Adrenal gland (tissue), 12 donors: ENCODE results near the gene GBF1. TPM values are rescaled to one million over a fixed set of nuclear protein-coding genes. Genes with fewer than 3 reads are reported as not detected.

Experiments used
- DNase-seq, 7 donors: peaks; one replicate each; pipeline ENCODE4 v3.0.0-alpha.2; 2019 to 2020
- H3K27ac ChIP-seq, 5 donors: fragments of 200-600 bp; sonication (generic) in 4 of 5; 1 replicate in 3 of 5; 2 replicates in 2 of 5; pipeline versions ENCODE4 v1.5.1 to v1.8.0; 2016 to 2020; ENCODE audit warnings: mild to moderate bottlenecking in 1 of 5
- H3K27me3 ChIP-seq: fragments of 200-600 bp; 2 replicates; pipeline ENCODE4 v1.8.0; 2021
- H3K36me3 ChIP-seq, 2 donors: fragments of 200-600 bp; replicated peaks in 1 of 2; 1 replicate in 1 of 2; 2 replicates in 1 of 2; pipeline versions ENCODE4 v1.5.1 to v1.8.0; 2018 to 2022
- H3K4me1 ChIP-seq, 2 donors: fragments of 200-600 bp; replicated peaks in 1 of 2; 1 replicate in 1 of 2; 2 replicates in 1 of 2; pipeline versions ENCODE4 v1.5.1 to v1.8.0; 2018 to 2021
- H3K4me3 ChIP-seq, 4 donors: fragments of 200-600 bp; sonication (generic) in 3 of 4; one replicate each; pipeline ENCODE4 v1.5.1; 2016 to 2018
- H3K9me3 ChIP-seq, 3 donors: fragments of 200-600 bp; sonication (generic) in 1 of 3; replicated peaks in 1 of 3; 1 replicate in 2 of 3; 2 replicates in 1 of 3; pipeline versions ENCODE4 v1.5.1 to v1.8.0; 2016 to 2021
- CTCF ChIP-seq, 6 experiments: fragments of 450-650 bp in 4 of 6; fragments of 200-600 bp in 2 of 6; sonication (generic) in 1 of 6; IDR thresholded peaks; 1 replicate in 5 of 6; 2 replicates in 1 of 6; pipeline versions ENCODE4 v1.5.1 to v1.8.0; 2016 to 2021; ENCODE audit warnings: antibody characterized with exemption in 6 of 6, mild to moderate bottlenecking in 2 of 6, moderate library complexity in 1 of 6
- POLR2A ChIP-seq, 2 donors: fragments of 450-650 bp; IDR thresholded peaks; one replicate each; pipeline ENCODE4 v1.6.1; 2017; ENCODE audit warnings: antibody characterized with exemption in 2 of 2, mild to moderate bottlenecking in 2 of 2, moderate library complexity in 1 of 2
- WGBS, 4 donors: extraction: QIAGEN DNeasy Blood & Tissue Kit in 2 of 4; methylation state at CpG; one replicate each; pipeline versions ENCODE4 v1.1.5 to v1.1.7; 2013 to 2017; 5-methylcytosine and 5-hydroxymethylcytosine counted together
- intact Hi-C, 2 donors: fragments of 100-400 bp; cut with DNase I; formaldehyde crosslinking; loops; one replicate each; pipeline versions ENCODE4 v1.14.1 to v1.15.0; 2022 to 2023
- polyA plus RNA-seq, 3 donors: library from polyadenylated mRNA; stranded (reverse); fragments of 200-250 nt in 2 of 3; fragments of 350-450 nt in 1 of 3; fragmentation: Illumina TruSeq in 1 of 3; extraction: RNeasy Lipid Tissue Mini Kit (QIAGEN cat#74804) in 1 of 3; gene quantifications; one replicate each; pipeline ENCODE4 v1.2.3, GENCODE V29; 2013 to 2014
- total RNA-seq, 9 donors: library from RNA; depleted of rRNA in 4 of 9; stranded (reverse); fragments of >200 nt in 4 of 9; fragments of 120-200 nt in 1 of 9; fragmentation: NEBNext Ultra II Directional in 1 of 9; extraction: Animal tissue kit (Norgen Biotek cat#: 25700) in 1 of 9; gene quantifications; one replicate each; pipeline versions ENCODE4 v1.1.0 to v1.2.4, GENCODE V29; 2013 to 2023
- donor health status: healthy with polysubstance abuse.
- donor health status: Bipolar disorder and iron deficiency.
- donor health status: DM: yes; HTN: yes; CAD: no.
- donor health status: DM: no; HTN: no; CAD: no.
- donor health status: DM: no; HTN: no; CAD: no.
- donor health status: DM: yes; HTN: yes; CAD: no.

Gene GBF1
- total and polyA plus RNA-seq, 12 donors, result 16.4 to 46.1 (median 37.7) TPM

- peaks cover 0 to 12% of the 10 kb centered on the region in 2 donors for H3K4me1 ChIP-seq
Observed at GRCh38 chr10:102327002-102327401, 81.7 kb downstream of the GBF1 start.

GRCh38 chr10:102327641-102328040 is 82.3 kb downstream of the GBF1 start:
- H3K4me1 ChIP-seq, result peaks cover 0 to 12% of the 10 kb centered on the region in 2 donors
- H3K27me3 ChIP-seq, result no peaks in the 10 kb centered on the region
- DNase-seq, result no peak
- no peak overlapping the region for H3K4me3 ChIP-seq
- no peak for TF ChIP-seq POLR2A (IDR thresholded peaks at IDR 0.05)
- no peak for TF ChIP-seq CTCF (IDR thresholded peaks at IDR 0.05)
- intact Hi-C loops, result no loop called here
- no peaks in the 10 kb centered on the region for H3K36me3 ChIP-seq
- H3K27ac ChIP-seq, result no peak overlapping the region
- 86 to 97% (median 93%) methylated on average over 2 of the region's 2 CpGs for WGBS, 4 donors
- no peaks in the 10 kb centered on the region for H3K9me3 ChIP-seq

More at GRCh38 chr10:102327002-102327401, 81.7 kb downstream of the GBF1 start:
- intact Hi-C loops, result no loop called here
- Histone ChIP-seq H3K4me3 (no peak overlapping the region), H3K9me3 (no peaks in the 10 kb centered on the region), H3K27ac (no peak overlapping the region), H3K27me3 (no peaks in the 10 kb centered on the region), H3K36me3 (no peaks in the 10 kb centered on the region)
- DNase-seq, result no peak
- 89 to 98% (median 93%) methylated on average over 5 of the region's 5 CpGs for WGBS, 4 donors
- no peak for TF ChIP-seq CTCF (IDR thresholded peaks at IDR 0.05)
- TF ChIP-seq POLR2A (IDR thresholded peaks at IDR 0.05), result no peak

GRCh38 chr10:102332772-102333171 is 87.4 kb downstream of the GBF1 start:
- intact Hi-C loops, result no loop called here
- no peak overlapping the region for H3K27ac ChIP-seq
- TF ChIP-seq CTCF (IDR thresholded peaks at IDR 0.05), result no peak
- no peak for TF ChIP-seq POLR2A (IDR thresholded peaks at IDR 0.05)
- no peaks in the 10 kb centered on the region for H3K27me3 ChIP-seq
- no peaks in the 10 kb centered on the region for H3K9me3 ChIP-seq
- no peak for DNase-seq
- H3K4me1 ChIP-seq, result peaks cover 0 to 25% of the 10 kb centered on the region in 2 donors
- H3K36me3 ChIP-seq, result no peaks in the 10 kb centered on the region
- no peak overlapping the region for H3K4me3 ChIP-seq

GRCh38 chr10:102334101-102334500 is 88.8 kb downstream of the GBF1 start:
- TF ChIP-seq POLR2A (IDR thresholded peaks at IDR 0.05) (no peak), CTCF (IDR thresholded peaks at IDR 0.05) (no peak)
- Histone ChIP-seq H3K4me3 (no peak overlapping the region), H3K36me3 (no peaks in the 10 kb centered on the region), H3K27ac (no peak overlapping the region), H3K9me3 (no peaks in the 10 kb centered on the region), H3K27me3 (no peaks in the 10 kb centered on the region), H3K4me1 (peaks cover 0 to 16% of the 10 kb centered on the region in 2 donors)
- peak in 3 of 7 donors; percentile 19 to 28 (median 25) for DNase-seq
- 50 to 69% (median 65%) methylated on average over 4 of the region's 4 CpGs for whole genome bisulfite sequencing, 4 donors
- intact Hi-C loops, result no loop called here
